ENCODE data around the gene KASH5.

- TF ChIP-seq, protein P1, sequence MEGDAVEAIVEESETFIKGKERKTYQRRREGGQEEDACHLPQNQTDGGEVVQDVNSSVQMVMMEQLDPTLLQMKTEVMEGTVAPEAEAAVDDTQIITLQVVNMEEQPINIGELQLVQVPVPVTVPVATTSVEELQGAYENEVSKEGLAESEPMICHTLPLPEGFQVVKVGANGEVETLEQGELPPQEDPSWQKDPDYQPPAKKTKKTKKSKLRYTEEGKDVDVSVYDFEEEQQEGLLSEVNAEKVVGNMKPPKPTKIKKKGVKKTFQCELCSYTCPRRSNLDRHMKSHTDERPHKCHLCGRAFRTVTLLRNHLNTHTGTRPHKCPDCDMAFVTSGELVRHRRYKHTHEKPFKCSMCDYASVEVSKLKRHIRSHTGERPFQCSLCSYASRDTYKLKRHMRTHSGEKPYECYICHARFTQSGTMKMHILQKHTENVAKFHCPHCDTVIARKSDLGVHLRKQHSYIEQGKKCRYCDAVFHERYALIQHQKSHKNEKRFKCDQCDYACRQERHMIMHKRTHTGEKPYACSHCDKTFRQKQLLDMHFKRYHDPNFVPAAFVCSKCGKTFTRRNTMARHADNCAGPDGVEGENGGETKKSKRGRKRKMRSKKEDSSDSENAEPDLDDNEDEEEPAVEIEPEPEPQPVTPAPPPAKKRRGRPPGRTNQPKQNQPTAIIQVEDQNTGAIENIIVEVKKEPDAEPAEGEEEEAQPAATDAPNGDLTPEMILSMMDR (IDR thresholded peaks at IDR 0.05): no peak
- TF ChIP-seq POLR2A (IDR thresholded peaks at IDR 0.05): no peak
Measured at GRCh38 chr19:49390929-49391359, 2.9 kb downstream of the KASH5 start.

Measured in esophagus squamous epithelium (tissue), 4 donors.